Ishikawa (cell line): ENCODE measurements around the gene TIMP3.

Source experiments
- CEBPB ChIP-seq: IDR thresholded peaks from 2 replicates; pipeline ENCODE4 v1.6.1; 2012
- CREB1 ChIP-seq: IDR thresholded peaks from 2 replicates; pipeline ENCODE4 v1.6.1; 2012; ENCODE audit warnings: low read depth
- EGR1 ChIP-seq: IDR thresholded peaks from 2 replicates; pipeline ENCODE4 v1.6.1; 2012
- EP300 ChIP-seq: IDR thresholded peaks from 2 replicates; pipeline ENCODE4 v1.6.1; 2012; ENCODE audit warnings: borderline replicate concordance
- FOXM1 ChIP-seq: IDR thresholded peaks from 2 replicates; pipeline ENCODE4 v1.6.1; 2012; ENCODE audit warnings: low read depth, borderline replicate concordance
- MAX ChIP-seq: IDR thresholded peaks from 2 replicates; pipeline ENCODE4 v1.6.1; 2012
- NFIC ChIP-seq: IDR thresholded peaks from 2 replicates; pipeline ENCODE4 v1.6.1; 2012
- RAD21 ChIP-seq: IDR thresholded peaks from 2 replicates; pipeline ENCODE4 v1.6.1; 2012; ENCODE audit warnings: low read depth
- TAF1 ChIP-seq: IDR thresholded peaks from 2 replicates; pipeline ENCODE4 v1.6.1; 2012; ENCODE audit warnings: low read depth, mild to moderate bottlenecking
- TCF12 ChIP-seq: IDR thresholded peaks from 2 replicates; pipeline ENCODE4 v1.6.1; 2012; ENCODE audit warnings: low read depth
- TEAD4 ChIP-seq: IDR thresholded peaks from 2 replicates; pipeline ENCODE4 v1.6.1; 2012
- USF1 ChIP-seq: IDR thresholded peaks from 2 replicates; pipeline ENCODE4 v1.6.1; 2012
- YY1 ChIP-seq: IDR thresholded peaks from 2 replicates; pipeline ENCODE4 v1.6.1; 2012; ENCODE audit warnings: low read depth
- ZBTB7A ChIP-seq: IDR thresholded peaks from 2 replicates; pipeline ENCODE4 v1.6.1; 2012; ENCODE audit warnings: low read depth
- TF ChIP-seq, protein P1 (sequence below): IDR thresholded peaks from 2 replicates; pipeline ENCODE4 v1.6.1; 2012; ENCODE audit warnings: low read depth, mild to moderate bottlenecking

TIMP3 gene

GRCh38 chr22:32850591-32851517 is 49.3 kb downstream of the TIMP3 start:
- TF ChIP-seq TAF1 = no peak
- TF ChIP-seq EGR1 = no peak
- TF ChIP-seq TEAD4 = no peak
- TF ChIP-seq ZBTB7A = no peak
- TF ChIP-seq RAD21 = no peak
- TF ChIP-seq CEBPB = no peak
- TF ChIP-seq MAX = no peak
- no peak for TF ChIP-seq CREB1

DNA sequence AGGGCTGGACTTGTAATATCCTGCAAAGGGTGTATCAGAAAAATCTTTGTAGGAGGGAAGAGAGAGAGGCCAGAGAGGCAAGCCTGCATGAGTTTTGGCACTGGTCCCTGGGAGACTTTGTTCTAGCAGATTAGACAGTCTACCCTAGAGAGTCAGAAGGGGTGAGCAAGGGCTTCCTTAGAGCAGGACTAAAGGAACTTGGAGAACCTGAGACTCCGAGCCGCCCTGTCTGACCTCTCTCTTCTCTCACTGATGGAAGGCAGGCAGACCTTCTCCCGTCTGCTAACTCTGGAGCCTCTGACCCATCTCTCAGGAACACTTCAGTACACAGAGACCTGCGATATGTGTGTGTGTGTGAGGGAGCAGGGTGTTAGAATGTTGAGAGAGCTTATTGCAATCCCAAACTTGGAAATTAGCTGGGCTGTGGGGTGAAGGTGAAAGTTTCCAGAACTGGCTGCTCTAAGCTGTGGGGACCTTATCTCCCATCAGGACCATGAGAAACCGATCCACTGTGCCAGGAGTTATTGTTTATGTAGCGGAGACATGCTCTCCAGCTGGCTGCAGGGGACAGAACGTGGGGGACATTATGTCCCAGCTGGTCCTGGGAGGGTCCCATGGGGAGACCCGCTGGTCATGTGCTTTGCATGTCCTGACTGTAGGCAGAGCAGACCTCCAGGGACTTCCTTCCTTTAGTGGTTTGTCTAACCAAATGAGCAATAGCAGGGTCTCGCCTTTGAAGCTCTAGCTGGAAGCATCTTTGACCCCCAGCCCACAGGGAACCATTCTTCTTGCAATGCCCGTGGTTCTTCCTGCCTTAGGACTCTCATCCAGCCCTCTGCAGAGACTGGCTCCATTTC is 51.1 kb downstream of the TIMP3 start:
- TF ChIP-seq TEAD4 (no peak), RAD21 (no peak), YY1 (no peak), ZBTB7A (no peak), NFIC (no peak), TCF12 (no peak), USF1 (no peak), MAX (no peak), CEBPB (no peak), CREB1 (no peak), EP300 (no peak), EGR1 (no peak), FOXM1 (no peak), TAF1 (no peak)
- TF ChIP-seq, protein P1, sequence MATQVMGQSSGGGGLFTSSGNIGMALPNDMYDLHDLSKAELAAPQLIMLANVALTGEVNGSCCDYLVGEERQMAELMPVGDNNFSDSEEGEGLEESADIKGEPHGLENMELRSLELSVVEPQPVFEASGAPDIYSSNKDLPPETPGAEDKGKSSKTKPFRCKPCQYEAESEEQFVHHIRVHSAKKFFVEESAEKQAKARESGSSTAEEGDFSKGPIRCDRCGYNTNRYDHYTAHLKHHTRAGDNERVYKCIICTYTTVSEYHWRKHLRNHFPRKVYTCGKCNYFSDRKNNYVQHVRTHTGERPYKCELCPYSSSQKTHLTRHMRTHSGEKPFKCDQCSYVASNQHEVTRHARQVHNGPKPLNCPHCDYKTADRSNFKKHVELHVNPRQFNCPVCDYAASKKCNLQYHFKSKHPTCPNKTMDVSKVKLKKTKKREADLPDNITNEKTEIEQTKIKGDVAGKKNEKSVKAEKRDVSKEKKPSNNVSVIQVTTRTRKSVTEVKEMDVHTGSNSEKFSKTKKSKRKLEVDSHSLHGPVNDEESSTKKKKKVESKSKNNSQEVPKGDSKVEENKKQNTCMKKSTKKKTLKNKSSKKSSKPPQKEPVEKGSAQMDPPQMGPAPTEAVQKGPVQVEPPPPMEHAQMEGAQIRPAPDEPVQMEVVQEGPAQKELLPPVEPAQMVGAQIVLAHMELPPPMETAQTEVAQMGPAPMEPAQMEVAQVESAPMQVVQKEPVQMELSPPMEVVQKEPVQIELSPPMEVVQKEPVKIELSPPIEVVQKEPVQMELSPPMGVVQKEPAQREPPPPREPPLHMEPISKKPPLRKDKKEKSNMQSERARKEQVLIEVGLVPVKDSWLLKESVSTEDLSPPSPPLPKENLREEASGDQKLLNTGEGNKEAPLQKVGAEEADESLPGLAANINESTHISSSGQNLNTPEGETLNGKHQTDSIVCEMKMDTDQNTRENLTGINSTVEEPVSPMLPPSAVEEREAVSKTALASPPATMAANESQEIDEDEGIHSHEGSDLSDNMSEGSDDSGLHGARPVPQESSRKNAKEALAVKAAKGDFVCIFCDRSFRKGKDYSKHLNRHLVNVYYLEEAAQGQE = no peak

DNA sequence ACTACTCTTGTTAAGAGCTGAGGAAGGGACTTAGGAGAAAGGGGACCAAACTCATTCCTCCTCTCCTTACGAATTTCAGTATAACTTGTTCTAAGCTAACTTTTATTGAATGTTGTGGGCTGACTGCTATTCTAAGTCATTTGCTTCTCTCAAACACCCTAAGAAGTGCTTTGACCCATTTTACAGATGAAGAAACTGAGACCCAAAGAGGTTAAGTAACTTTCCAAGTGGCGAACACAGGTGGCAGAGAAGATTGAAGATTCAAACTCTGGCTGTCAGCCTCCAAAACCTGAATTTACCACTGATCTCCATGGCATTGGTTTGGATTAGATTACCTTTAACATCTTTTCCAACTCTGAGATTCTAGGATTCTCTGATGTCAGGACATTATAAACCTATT is 52.2 kb downstream of the TIMP3 start:
- TF ChIP-seq TCF12 (no peak), EP300 (no peak), CREB1 (no peak), RAD21 (no peak), TEAD4 (no peak), NFIC (no peak), FOXM1 (no peak), MAX (no peak), CEBPB (no peak), TAF1 (no peak), USF1 (no peak), EGR1 (no peak)
- TF ChIP-seq, protein P1 = no peak

- TF ChIP-seq TCF12 (no peak), EP300 (no peak), USF1 (no peak)
- TF ChIP-seq, protein P1 = no peak
Measured at GRCh38 chr22:32854351-32854804, 52.9 kb downstream of the TIMP3 start.
